ENCODE data around the gene MYMX.

Gene MYMX

GRCh38 chr6:44237813-44238433, 21.2 kb downstream of the MYMX start:
- Mint-ChIP-seq H3K27me3 (no peaks in the 10 kb centered on the region), H3K9me3 (no peaks in the 10 kb centered on the region), H3K4me1 (peaks cover 7% of the 10 kb centered on the region), H3K4me3 (peak overlapping the region; percentile 92), H3K27ac (peak overlapping the region; percentile 98), H3K36me3 (no peaks in the 10 kb centered on the region)
- peak; percentile 95 for ATAC-seq (ENCODE audit: low read depth)
- peak; percentile 82 to 91 for DNase-seq (ENCODE audit: low spot score in 2 of 2)

GRCh38 chr6:44238687-44239350, 22.1 kb downstream of the MYMX start:
- peak overlapping the region; percentile 92 for H3K4me3 Mint-ChIP-seq
- no peaks in the 10 kb centered on the region for H3K9me3 Mint-ChIP-seq
- DNase-seq (ENCODE audit: low spot score in 2 of 2), result no peak
- no peaks in the 10 kb centered on the region for H3K36me3 Mint-ChIP-seq
- H3K4me1 Mint-ChIP-seq, result peaks cover 7% of the 10 kb centered on the region
- H3K27me3 Mint-ChIP-seq, result no peaks in the 10 kb centered on the region
- no peak for ATAC-seq (ENCODE audit: low read depth)
- peak overlapping the region; percentile 98 for H3K27ac Mint-ChIP-seq

GRCh38 chr6:44243345-44243744, 26.6 kb downstream of the MYMX start:
- no peak for ATAC-seq (ENCODE audit: low read depth)
- Mint-ChIP-seq H3K9me3 (no peaks in the 10 kb centered on the region), H3K4me1 (peaks cover 11% of the 10 kb centered on the region), H3K4me3 (no peak overlapping the region), H3K36me3 (peaks cover under 1% of the 10 kb centered on the region), H3K27ac (no peak overlapping the region), H3K27me3 (no peaks in the 10 kb centered on the region)
- no peak for DNase-seq (ENCODE audit: low spot score in 2 of 2)

GRCh38 chr6:44245391-44245911, 28.7 kb downstream of the MYMX start:
- H3K4me3 Mint-ChIP-seq, result peak overlapping the region; percentile 98
- no peaks in the 10 kb centered on the region for H3K9me3 Mint-ChIP-seq
- DNase-seq (ENCODE audit: low spot score in 2 of 2), result no peak
- H3K36me3 Mint-ChIP-seq, result peaks cover 19% of the 10 kb centered on the region
- no peak for ATAC-seq (ENCODE audit: low read depth)
- H3K27ac Mint-ChIP-seq, result peak overlapping the region; percentile 99
- no peaks in the 10 kb centered on the region for H3K27me3 Mint-ChIP-seq
- peaks cover 26% of the 10 kb centered on the region for H3K4me1 Mint-ChIP-seq

GRCh38 chr6:44245912-44246662, 29.4 kb downstream of the MYMX start:
- H3K4me1 Mint-ChIP-seq, result peaks cover 26% of the 10 kb centered on the region
- peaks cover 19% of the 10 kb centered on the region for H3K36me3 Mint-ChIP-seq
- DNase-seq (ENCODE audit: low spot score in 2 of 2) (peak; percentile 79 to 90), ATAC-seq (ENCODE audit: low read depth) (peak; percentile 45)
- H3K4me3 Mint-ChIP-seq, result peak overlapping the region; percentile 98
- peak overlapping the region; percentile 99 for H3K27ac Mint-ChIP-seq
- no peaks in the 10 kb centered on the region for H3K27me3 Mint-ChIP-seq
- H3K9me3 Mint-ChIP-seq, result no peaks in the 10 kb centered on the region

- Mint-ChIP-seq H3K36me3 (peaks cover 21% of the 10 kb centered on the region), H3K4me3 (peak within 1 kb of the TSS; percentile 98), H3K9me3 (no peaks in the 10 kb centered on the region), H3K4me1 (peaks cover 29% of the 10 kb centered on the region), H3K27me3 (no peaks in the 10 kb centered on the region), H3K27ac (peak within 1 kb of the TSS; percentile 99)
- peak; percentile 87 to 97 for DNase-seq (ENCODE audit: low spot score in 2 of 2)
- ATAC-seq (ENCODE audit: low read depth), result peak; percentile 75
Observed at GRCh38 chr6:44246663-44247337, 30.1 kb downstream of the MYMX start, which contains the start of gene HSP90AB1. Gene HSP90AB1 (plus strand): TSS chr6:44247101. CDS start chr6:44248630, 1,529 bp downstream.

GRCh38 chr6:44247338-44248302, 30.9 kb downstream of the MYMX start:
- Mint-ChIP-seq H3K4me3 (peak overlapping the region; percentile 98), H3K36me3 (peaks cover 25% of the 10 kb centered on the region), H3K4me1 (peaks cover 31% of the 10 kb centered on the region), H3K27me3 (no peaks in the 10 kb centered on the region), H3K9me3 (no peaks in the 10 kb centered on the region), H3K27ac (peak overlapping the region; percentile 99)
- ATAC-seq (ENCODE audit: low read depth), result peak; percentile 50
- peak; percentile 71 to 76 for DNase-seq (ENCODE audit: low spot score in 2 of 2)

GRCh38 chr6:44248579-44248978, 31.9 kb downstream of the MYMX start:
- H3K27ac Mint-ChIP-seq, result peak overlapping the region; percentile 58
- peak overlapping the region; percentile 98 for H3K4me3 Mint-ChIP-seq
- no peaks in the 10 kb centered on the region for H3K9me3 Mint-ChIP-seq
- H3K4me1 Mint-ChIP-seq, result peaks cover 36% of the 10 kb centered on the region
- ATAC-seq (ENCODE audit: low read depth), result no peak
- H3K27me3 Mint-ChIP-seq, result no peaks in the 10 kb centered on the region
- DNase-seq (ENCODE audit: low spot score in 2 of 2), result no peak
- H3K36me3 Mint-ChIP-seq, result peaks cover 33% of the 10 kb centered on the region

GRCh38 chr6:44249082-44249748, 32.5 kb downstream of the MYMX start:
- Mint-ChIP-seq H3K27ac (peak overlapping the region; percentile 58), H3K4me3 (peak overlapping the region; percentile 98), H3K4me1 (peaks cover 39% of the 10 kb centered on the region), H3K36me3 (peaks cover 34% of the 10 kb centered on the region), H3K9me3 (no peaks in the 10 kb centered on the region), H3K27me3 (no peaks in the 10 kb centered on the region)
- ATAC-seq (ENCODE audit: low read depth) (no peak), DNase-seq (ENCODE audit: low spot score in 2 of 2) (no peak)

GRCh38 chr6:44250067-44250717, 33.5 kb downstream of the MYMX start:
- DNase-seq (ENCODE audit: low spot score in 2 of 2), result no peak
- no peak overlapping the region for H3K4me3 Mint-ChIP-seq
- peaks cover 36% of the 10 kb centered on the region for H3K36me3 Mint-ChIP-seq
- H3K27me3 Mint-ChIP-seq, result no peaks in the 10 kb centered on the region
- H3K27ac Mint-ChIP-seq, result peak overlapping the region; percentile 58
- H3K9me3 Mint-ChIP-seq, result no peaks in the 10 kb centered on the region
- ATAC-seq (ENCODE audit: low read depth), result no peak
- H3K4me1 Mint-ChIP-seq, result peaks cover 43% of the 10 kb centered on the region

GRCh38 chr6:44250718-44251123, 34.0 kb downstream of the MYMX start:
- Mint-ChIP-seq H3K4me1 (peaks cover 44% of the 10 kb centered on the region), H3K4me3 (no peak overlapping the region), H3K36me3 (peaks cover 36% of the 10 kb centered on the region), H3K9me3 (no peaks in the 10 kb centered on the region), H3K27me3 (no peaks in the 10 kb centered on the region), H3K27ac (no peak overlapping the region)
- ATAC-seq (ENCODE audit: low read depth) (no peak), DNase-seq (ENCODE audit: low spot score in 2 of 2) (no peak)
